GM18498 (cell line): Measurements from ENCODE around the gene CSNK1D.
A peak's percentile ranks its signal among the peaks of the same experiment; 100 is the strongest.

ENCODE experiments used
- ATAC-seq: cut with Tn5 transposase; IDR thresholded peaks from one replicate; pipeline ENCODE4 v1.9.1; 2021; ENCODE audit warnings: mild to moderate bottlenecking, moderate library complexity; ENCODE audit not compliant: unreplicated experiment

CSNK1D gene

GRCh38 chr17:82241183-82241925 lies 32.1 kb downstream of the CSNK1D start:
- ATAC-seq: no peak

DNA sequence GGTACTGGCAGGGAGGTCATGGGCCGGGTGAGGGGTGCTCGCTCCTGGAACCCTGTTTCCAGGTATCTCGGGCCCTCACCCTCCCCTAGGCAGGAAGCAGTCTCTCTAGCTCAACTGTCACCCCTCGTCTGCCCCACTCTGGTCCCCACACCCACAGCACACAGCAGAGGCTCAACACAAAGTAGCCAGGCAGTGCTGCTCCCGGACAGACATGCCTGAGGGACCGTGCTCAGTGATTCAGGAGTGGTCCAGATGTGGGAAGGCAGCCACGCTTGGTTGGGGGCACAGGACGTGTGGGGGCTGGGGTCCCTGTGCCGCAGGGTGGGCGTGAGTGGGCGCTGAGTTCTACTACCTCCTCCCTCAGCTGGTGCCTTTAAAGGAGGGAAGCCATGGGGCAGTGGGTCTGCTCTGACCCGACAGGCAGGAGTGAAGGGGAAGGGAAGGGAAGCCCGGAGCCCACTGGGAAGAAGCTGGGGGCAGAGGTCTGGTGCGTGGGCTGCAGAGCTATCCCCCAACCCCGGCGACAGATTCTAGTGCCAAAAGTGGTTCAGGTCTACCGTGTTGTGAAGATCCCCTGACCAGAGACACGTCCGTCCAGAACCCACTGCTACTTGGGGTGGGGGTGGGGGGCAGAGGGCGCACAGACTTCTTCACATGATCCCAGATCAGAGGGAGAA lies 32.9 kb downstream of the CSNK1D start:
- ATAC-seq: no peak

DNA sequence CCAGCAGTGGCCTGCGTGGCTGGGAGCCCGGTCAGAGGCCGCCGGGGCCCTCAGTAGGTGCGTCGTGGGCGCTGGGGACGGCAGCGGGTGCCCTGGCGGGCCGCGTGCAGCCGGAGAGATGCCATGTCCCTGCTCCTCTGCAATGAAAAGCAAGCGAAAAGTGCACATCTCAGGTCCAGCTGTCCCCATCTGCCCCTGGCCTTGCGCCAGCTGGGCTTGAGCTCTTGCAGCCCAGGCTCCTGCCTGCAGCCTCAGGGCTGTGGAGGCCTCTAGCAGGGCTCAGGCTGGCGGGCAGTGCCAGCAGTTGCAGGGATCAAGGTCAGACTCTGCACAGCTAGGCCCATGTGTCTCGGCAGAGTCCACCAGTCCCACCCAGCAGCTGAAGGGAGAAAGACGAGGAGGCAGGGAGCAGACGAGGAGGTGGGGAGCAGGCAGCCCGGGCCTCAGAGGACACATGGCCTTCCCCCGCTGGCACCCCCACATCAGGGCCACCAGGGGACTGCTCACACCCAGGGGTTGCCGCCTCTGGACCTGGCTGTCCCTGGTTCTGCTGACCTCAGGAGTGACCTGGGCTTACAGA lies 33.5 kb downstream of the CSNK1D start:
- no peak for ATAC-seq

DNA sequence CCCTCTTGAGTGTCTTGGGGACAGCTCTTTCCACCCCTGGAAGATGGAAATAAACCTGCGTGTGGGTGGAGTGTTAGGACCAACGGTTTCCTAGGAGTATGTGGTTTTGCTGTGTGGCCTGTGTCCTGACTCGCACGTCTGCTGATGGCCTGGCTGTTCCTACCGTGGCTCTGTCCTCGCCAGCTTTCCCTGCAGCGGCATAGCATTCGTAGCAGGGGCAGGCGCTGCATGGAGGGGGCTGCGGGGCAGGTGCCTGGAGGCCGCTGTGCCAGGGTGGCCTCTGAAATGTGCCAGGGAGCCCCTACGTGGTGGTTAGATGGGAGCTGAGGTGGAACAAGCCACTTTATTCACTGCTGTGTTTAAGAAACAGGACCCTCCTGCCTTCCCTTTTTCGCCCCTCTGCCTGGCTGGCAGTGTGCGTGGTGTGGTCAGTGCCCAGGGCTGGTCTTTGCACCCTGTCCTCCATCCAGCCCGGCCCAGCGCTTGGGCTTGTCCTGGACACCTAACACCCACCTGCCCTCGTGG lies 34.0 kb downstream of the CSNK1D start:
- ATAC-seq: no peak

DNA sequence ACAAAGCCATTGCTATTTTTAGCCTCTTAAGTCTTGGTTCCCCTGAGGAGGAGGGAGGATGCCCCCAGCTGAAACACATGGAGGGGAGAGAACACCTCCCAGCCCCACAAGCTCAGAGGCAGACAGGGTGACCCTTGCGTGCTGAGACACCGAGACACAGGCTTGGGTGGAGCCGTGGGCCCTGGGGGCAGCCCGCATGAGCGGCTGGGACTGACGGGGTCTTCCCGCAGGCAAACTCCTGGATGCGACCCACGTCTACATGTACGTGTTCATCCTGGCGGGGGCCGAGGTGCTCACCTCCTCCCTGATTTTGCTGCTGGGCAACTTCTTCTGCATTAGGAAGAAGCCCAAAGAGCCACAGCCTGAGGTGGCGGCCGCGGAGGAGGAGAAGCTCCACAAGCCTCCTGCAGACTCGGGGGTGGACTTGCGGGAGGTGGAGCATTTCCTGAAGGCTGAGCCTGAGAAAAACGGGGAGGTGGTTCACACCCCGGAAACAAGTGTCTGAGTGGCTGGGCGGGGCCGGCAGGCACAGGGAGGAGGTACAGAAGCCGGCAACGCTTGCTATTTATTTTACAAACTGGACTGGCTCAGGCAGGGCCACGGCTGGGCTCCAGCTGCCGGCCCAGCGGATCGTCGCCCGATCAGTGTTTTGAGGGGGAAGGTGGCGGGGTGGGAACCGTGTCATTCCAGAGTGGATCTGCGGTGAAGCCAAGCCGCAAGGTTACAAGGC lies 34.9 kb downstream of the CSNK1D start:
- no peak for ATAC-seq

GRCh38 chr17:82237746-82238471 lies 35.6 kb downstream of the CSNK1D start:
- no peak for ATAC-seq

- ATAC-seq: no peak
These were observed 36.3 kb downstream of the CSNK1D start for GRCh38 chr17:82237083-82237745.

DNA sequence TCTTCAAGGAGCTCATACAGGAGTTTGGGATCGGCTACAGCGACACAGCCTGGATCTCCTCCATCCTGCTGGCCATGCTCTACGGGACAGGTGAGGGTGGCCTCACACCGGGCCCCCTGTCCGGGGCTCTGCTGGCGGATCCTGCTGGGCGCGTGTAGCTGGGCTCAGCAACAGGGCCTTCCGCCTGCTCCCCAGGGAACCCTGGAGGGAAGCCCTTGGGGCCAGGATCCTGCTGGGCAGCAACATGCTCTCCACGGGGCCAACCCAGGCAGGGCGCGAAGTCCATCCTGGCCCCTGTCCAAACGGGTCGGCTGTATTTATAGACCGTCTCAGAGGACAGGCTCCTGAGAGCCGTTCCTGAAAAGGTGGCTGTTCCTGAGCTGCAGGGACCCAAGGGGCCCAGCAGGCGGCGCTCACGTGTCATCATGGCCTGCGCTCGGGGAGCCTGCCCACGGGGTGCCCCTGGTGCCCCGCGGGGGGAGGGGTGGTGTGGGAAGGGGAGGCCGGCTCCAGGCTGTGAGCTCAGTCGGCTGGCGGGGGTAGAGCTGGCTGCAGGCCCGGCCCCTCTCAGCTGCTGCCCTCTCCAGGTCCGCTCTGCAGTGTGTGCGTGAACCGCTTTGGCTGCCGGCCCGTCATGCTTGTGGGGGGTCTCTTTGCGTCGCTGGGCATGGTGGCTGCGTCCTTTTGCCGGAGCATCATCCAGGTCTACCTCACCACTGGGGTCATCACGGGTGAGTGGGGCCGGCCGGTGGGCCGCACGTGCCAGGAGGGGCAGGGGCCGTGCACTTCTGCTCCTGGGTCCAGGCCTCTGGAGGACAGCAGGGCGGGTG lies 37.1 kb downstream of the CSNK1D start:
- ATAC-seq: no peak

GRCh38 chr17:82235775-82236141 lies 37.7 kb downstream of the CSNK1D start:
- no peak for ATAC-seq

- ATAC-seq: no peak
These were observed 38.3 kb downstream of the CSNK1D start for GRCh38 chr17:82235056-82235774.

DNA sequence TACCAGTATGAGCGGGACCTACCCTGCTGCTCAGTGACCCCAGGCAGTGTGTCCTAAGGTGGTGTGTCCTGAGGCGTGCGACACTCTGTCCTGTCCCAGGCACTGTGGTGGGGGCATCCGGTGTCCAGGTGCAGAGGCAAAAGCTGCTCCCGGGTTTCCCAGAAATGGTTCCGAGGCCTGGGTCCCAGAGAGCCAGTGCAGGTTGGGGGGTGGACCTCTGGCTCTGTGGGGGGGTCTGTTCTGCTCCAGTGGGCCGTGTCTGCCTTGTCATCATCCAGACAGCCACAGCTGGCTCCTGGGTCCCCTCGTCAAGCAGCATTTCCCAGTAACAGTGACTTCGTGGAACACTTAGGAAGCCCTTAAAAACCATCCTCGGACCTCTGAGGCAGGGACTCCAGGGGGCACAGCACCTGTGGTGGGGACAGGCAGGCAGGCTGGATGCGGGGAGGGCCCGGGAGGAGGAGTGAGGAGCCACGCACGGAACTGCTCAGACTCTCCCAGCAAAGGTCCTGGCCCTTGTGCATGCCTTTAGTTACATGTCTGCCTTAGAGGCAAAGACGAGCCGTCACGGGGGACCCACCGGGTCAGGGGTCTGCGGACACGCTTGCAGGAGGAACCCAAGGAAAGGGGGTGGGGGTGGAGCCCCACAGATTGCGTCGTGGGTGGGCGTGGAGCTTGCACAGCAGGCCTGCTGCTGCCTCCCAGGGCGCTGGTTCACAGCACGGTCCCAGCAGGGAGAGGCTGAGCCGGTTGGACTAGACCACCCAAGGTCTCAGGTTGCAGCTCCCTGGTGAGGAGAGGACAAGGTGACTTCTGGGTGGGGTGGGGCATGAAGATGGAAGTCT lies 39.1 kb downstream of the CSNK1D start:
- ATAC-seq: no peak

DNA sequence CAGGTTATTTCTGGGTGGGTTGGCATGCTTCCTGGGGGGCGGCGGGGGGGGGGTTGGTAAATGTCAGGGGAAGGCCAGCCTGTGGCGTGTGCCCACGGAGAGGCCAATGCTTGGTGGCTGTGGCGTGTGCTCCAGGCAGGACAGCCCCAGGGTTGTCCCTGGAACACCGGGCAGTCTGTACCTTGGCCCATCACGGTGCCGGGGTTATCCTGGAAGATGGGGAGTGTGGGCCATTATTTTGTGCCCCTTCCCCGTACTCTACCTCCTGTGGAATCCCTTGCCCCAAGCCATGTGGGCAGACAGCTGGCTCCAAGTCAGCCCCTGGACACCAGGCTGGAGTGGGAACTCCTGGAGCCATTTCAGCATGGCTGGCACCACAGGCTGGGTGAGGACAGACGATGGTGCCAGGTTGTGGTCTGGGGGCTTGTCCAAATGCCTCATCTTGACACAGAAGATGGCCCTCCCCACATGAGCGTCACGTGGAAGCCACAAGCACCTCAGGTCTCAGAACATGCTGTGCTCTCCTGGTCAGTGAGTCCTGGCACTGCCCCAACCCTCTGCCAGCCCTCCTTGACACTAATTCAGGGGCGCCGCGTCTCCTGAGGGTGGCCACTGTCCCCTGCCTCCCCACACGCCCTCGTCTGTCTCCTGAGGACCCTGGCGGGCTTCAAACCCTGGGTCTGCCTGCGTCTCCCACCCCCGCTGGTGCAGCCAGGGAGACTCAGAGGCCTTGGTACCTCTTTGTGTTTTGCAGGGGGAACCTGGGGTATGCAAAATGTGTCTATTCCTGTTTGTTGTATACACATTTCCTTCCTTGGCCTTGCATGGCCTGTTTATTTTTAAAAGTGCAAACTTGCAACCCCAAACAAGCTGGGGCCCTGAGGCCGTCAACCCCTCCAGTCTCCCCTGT lies 40.4 kb downstream of the CSNK1D start:
- ATAC-seq: no peak

DNA sequence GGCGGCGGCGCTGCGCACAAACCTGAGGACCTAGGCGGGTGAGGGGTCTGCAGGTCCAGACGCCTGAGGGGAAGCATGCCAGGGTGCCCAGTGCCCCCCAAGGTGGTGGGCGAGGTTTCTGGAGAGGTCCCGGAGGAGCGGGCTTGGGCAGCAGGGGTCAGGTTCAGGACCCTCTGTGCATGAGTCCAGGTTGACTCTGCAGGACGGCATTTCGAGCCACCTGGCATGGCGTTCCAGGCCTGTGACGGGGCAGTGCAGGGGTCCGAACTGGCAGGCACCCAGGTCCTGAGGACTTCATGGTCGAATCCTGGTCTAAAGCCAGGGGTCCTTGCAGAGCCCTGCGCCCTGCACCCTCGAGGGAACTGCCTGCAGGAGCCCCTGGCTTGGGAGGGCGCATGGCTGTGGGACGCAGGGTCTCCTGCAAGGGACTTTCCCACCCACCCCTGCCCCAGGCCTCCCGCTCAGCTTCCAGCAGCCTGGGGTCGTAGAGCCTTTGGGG lies 41.1 kb downstream of the CSNK1D start:
- ATAC-seq: no peak

- ATAC-seq: no peak
These were observed 41.8 kb downstream of the CSNK1D start for GRCh38 chr17:82231562-82232321.

DNA sequence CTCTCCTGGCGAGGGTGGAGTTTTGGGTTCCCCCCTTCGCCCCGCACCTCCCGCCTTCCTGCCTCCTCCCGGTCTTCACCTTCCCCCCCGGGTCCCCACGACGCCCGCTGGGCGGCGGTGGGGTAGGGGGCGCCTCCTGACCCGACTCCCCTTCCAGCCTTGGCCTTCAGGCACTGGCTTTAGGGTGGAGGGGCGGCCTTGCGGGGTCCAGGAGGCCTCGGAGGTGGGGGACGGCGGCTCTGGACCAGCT lies 42.3 kb downstream of the CSNK1D start:
- ATAC-seq: peak; percentile 2
